Measurements from ENCODE around the gene HES4. TPM values are rescaled to one million over a fixed set of nuclear protein-coding genes. Genes with fewer than 3 reads are reported as not detected.
"Not testable (repeated sequence)": the region's sequence is repeated elsewhere in the genome, so short reads cannot be mapped to it uniquely, and the experiment has no call there.

HES4 gene
- polyA plus RNA-seq, 1 donor, result 24.1 TPM

GRCh38 chr1:978835-979743 is 20.8 kb downstream of the HES4 start:
- no peak for DNase-seq

- no peak for DNase-seq
Observed at GRCh38 chr1:978069-978834, 21.6 kb downstream of the HES4 start.

GRCh38 chr1:976791-977190 is 23.1 kb downstream of the HES4 start:
- not testable (repeated sequence) for DNase-seq

GRCh38 chr1:975896-976683 is 23.8 kb downstream of the HES4 start:
- DNase-seq, result no peak

- DNase-seq, result no peak
Observed at GRCh38 chr1:975365-975764, 24.5 kb downstream of the HES4 start.

GRCh38 chr1:974687-975328 is 25.1 kb downstream of the HES4 start:
- no peak for DNase-seq

GRCh38 chr1:974293-974640 is 25.6 kb downstream of the HES4 start:
- no peak for DNase-seq

- DNase-seq, result no peak
Observed at GRCh38 chr1:973459-974292, 26.2 kb downstream of the HES4 start.

- DNase-seq, result no peak
Observed at GRCh38 chr1:972726-973458, 27.0 kb downstream of the HES4 start.

GRCh38 chr1:971751-972506 is 28.0 kb downstream of the HES4 start:
- DNase-seq, result no peak

GRCh38 chr1:970973-971730 is 28.7 kb downstream of the HES4 start:
- DNase-seq, result no peak

GRCh38 chr1:970242-970972 is 29.5 kb downstream of the HES4 start:
- no peak for DNase-seq

- DNase-seq, result no peak
Observed at GRCh38 chr1:969260-969855, 30.5 kb downstream of the HES4 start.

GRCh38 chr1:967466-968343 is 32.2 kb downstream of the HES4 start:
- no peak for DNase-seq

GRCh38 chr1:966704-967300 is 33.1 kb downstream of the HES4 start:
- no peak for DNase-seq

GRCh38 chr1:966135-966703 is 33.7 kb downstream of the HES4 start, which contains the start of gene PLEKHN1:
Gene PLEKHN1 (plus strand): TSS chr1:966482. CDS start chr1:966532, 50 bp downstream.
- no peak for DNase-seq
